AG10803 (cell line): Measurements from ENCODE around the gene ACOXL.

ENCODE experiments used
- DNase-seq: peaks from one replicate; pipeline ENCODE4 v3.0.0; 2010; ENCODE audit warnings: low read depth
- H3K4me3 ChIP-seq: 2 replicates; pipeline ENCODE4 v1.5.1; 2011; ENCODE audit warnings: mild to moderate bottlenecking, low read length, control low read depth
- CTCF ChIP-seq: conservative IDR thresholded peaks from 2 replicates; pipeline ENCODE4 v1.5.1; 2011; ENCODE audit warnings: mild to moderate bottlenecking, low read length, control low read depth, inconsistent platforms

Gene ACOXL

GRCh38 chr2:110868971-110869370, 136.6 kb downstream of the ACOXL start:
- no peak for TF ChIP-seq CTCF
- H3K4me3 ChIP-seq: no peak overlapping the region
- DNase-seq: no peak

GRCh38 chr2:110869472-110870446, 137.4 kb downstream of the ACOXL start:
- peak; percentile 1 for DNase-seq
- TF ChIP-seq CTCF: no peak
- H3K4me3 ChIP-seq: no peak overlapping the region

GRCh38 chr2:110870545-110870944, 138.2 kb downstream of the ACOXL start:
- no peak for DNase-seq
- H3K4me3 ChIP-seq: no peak overlapping the region
- no peak for TF ChIP-seq CTCF

- no peak for TF ChIP-seq CTCF
- no peak for DNase-seq
- H3K4me3 ChIP-seq: no peak overlapping the region
Observed at GRCh38 chr2:110871637-110872036, 139.3 kb downstream of the ACOXL start.

GRCh38 chr2:110872521-110872920, 140.1 kb downstream of the ACOXL start:
- DNase-seq: no peak
- no peak for TF ChIP-seq CTCF
- no peak overlapping the region for H3K4me3 ChIP-seq

- H3K4me3 ChIP-seq: no peak overlapping the region
- DNase-seq: no peak
- no peak for TF ChIP-seq CTCF
Observed at GRCh38 chr2:110873056-110873502, 140.7 kb downstream of the ACOXL start.
